ENCODE results near the gene SORL1.
"Not testable (repeated sequence)": the region's sequence is repeated elsewhere in the genome, so short reads cannot be mapped to it uniquely, and the experiment has no call there.

Gene SORL1

GRCh38 chr11:121595717-121596161 is 143.6 kb downstream of the SORL1 start:
- no peak for DNase-seq

GRCh38 chr11:121596195-121597155 is 144.4 kb downstream of the SORL1 start:
- no peak for DNase-seq

- no peak for DNase-seq
Measured at GRCh38 chr11:121603316-121603715, 151.2 kb downstream of the SORL1 start.

GRCh38 chr11:121604152-121604551 is 152.0 kb downstream of the SORL1 start:
- DNase-seq = no peak

GRCh38 chr11:121606354-121606753 is 154.2 kb downstream of the SORL1 start:
- DNase-seq = no peak

- DNase-seq = no peak
Measured at GRCh38 chr11:121607341-121607740, 155.2 kb downstream of the SORL1 start.

- DNase-seq = no peak
Measured at GRCh38 chr11:121608545-121609098, 156.5 kb downstream of the SORL1 start.

- DNase-seq = no peak
Measured at GRCh38 chr11:121610706-121611105, 158.6 kb downstream of the SORL1 start.

- no peak for DNase-seq
Measured at GRCh38 chr11:121611242-121611641, 159.1 kb downstream of the SORL1 start.

GRCh38 chr11:121613724-121614123 is 161.6 kb downstream of the SORL1 start:
- DNase-seq = no peak

GRCh38 chr11:121614636-121615240 is 162.6 kb downstream of the SORL1 start:
- no peak for DNase-seq

GRCh38 chr11:121615501-121615900 is 163.4 kb downstream of the SORL1 start:
- DNase-seq = no peak

GRCh38 chr11:121618516-121618915 is 166.4 kb downstream of the SORL1 start:
- no peak for DNase-seq

GRCh38 chr11:121625777-121626506 is 173.8 kb downstream of the SORL1 start:
- DNase-seq = no peak

- DNase-seq = no peak
Measured at GRCh38 chr11:121626507-121626875, 174.4 kb downstream of the SORL1 start.

- DNase-seq = no peak
Measured at GRCh38 chr11:121626980-121627379, 174.9 kb downstream of the SORL1 start.

- DNase-seq = no peak
Measured at GRCh38 chr11:121630041-121630440, 177.9 kb downstream of the SORL1 start.

GRCh38 chr11:121631456-121631855 is 179.3 kb downstream of the SORL1 start:
- DNase-seq = no peak

- DNase-seq = no peak
Measured at GRCh38 chr11:121634273-121634672, 182.2 kb downstream of the SORL1 start.

- DNase-seq = no peak
Measured at GRCh38 chr11:121634889-121635288, 182.8 kb downstream of the SORL1 start.

- DNase-seq = no peak
Measured at GRCh38 chr11:121636081-121636799, 184.1 kb downstream of the SORL1 start.

GRCh38 chr11:121636800-121637176 is 184.7 kb downstream of the SORL1 start:
- no peak for DNase-seq

GRCh38 chr11:121637587-121637986 is 185.5 kb downstream of the SORL1 start:
- DNase-seq = not testable (repeated sequence)
